HL-60/S4 treated with retinoic acid at 250 ng/mL for 4 days and 3 days (cell line): ENCODE data around the gene ZC2HC1B.
"Not testable (repeated sequence)": the region's sequence is repeated elsewhere in the genome, so short reads cannot be mapped to it uniquely, and the experiment has no call there.

Experiments used
- in situ Hi-C: fragments of 300-500 bp; cut with MboI; formaldehyde crosslinking; loops from 2 replicates; pipeline ENCODE4 v1.7.0; 2022; ENCODE audit warnings: low sequenced_read_pairs

Gene ZC2HC1B

DNA sequence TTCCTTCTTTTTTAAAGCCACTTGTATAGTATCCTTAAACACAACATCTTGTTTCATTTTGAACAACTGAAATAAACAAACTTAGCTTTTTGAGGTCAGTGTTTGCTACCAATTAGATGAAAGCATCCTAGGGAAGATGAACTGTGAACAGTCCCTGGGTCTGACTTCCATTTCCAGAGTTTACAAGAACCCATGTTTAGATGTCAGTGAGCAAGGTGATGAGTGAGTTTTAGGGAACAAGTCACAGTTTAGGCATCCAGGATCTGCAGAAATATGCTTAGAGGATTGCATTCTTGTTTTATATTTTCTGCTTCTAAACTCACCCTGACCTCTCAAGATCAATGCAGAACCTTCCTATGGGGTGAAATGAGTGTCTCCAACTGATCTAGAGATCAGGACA, 3.0 kb downstream of the ZC2HC1B start:
- in situ Hi-C loops = no loop called here

DNA sequence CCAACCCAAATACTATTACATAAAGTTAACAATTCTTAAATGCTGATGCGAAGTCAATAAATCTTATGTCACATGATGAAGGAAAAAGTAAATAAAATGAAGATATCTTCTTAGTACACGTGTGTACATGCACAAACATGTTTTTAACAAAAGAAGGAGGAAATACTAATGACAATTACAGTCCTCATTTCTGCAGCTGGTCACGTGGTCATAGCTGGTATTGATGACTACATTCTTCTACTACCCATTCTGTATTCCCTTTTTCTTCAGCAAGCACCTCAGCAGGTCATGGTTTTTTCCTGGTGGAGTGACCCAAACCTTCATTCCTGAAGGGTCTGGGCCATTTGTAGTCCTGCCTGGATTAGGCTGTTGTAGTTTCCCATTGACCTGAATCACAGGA, 4.5 kb downstream of the ZC2HC1B start:
- in situ Hi-C loops = not testable (repeated sequence)

DNA sequence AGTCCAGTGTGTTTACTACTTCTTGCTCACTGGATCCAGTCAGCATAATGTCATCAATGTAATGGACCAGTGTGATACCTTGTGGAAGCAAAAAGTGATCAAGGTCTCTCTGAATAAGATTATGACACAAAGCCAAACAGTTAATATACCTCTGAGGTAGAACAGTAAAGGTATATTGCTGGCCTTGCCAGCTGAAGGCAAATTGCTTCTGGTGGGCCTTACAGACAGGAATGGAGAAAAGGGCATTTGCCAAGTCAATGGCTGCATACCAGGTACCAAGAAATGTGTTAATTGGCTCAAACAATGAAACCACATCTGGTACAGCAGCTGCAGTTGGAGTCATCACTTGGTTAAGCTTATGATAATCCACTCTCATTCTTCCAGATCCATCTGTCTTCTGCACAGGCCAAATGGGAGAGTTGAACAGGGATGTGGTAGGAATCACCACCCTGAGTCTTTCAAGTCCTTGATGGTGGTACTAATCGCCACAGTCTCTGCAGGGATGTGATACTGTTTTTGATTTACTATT, 7.0 kb downstream of the ZC2HC1B start:
- in situ Hi-C loops = not testable (repeated sequence)

DNA sequence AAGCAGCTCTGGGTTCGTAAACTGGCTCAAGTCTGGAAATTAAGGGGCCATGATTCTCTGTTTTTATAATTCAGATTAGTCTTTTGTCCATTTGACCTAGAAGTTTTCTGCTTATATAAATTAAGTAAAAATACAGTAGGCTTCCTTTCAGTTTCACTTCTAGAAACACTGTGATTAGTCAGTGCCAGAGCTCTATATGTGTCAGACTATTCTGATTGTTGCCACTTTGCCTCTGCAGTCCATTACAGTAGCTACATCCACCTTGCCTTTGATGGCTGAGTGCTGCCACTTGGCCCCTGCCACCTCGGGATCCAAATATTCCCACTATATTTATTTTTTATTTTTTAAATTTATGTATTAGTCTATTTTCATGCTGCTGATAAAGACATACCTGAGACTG, 7.9 kb downstream of the ZC2HC1B start:
- in situ Hi-C loops = no loop called here

DNA sequence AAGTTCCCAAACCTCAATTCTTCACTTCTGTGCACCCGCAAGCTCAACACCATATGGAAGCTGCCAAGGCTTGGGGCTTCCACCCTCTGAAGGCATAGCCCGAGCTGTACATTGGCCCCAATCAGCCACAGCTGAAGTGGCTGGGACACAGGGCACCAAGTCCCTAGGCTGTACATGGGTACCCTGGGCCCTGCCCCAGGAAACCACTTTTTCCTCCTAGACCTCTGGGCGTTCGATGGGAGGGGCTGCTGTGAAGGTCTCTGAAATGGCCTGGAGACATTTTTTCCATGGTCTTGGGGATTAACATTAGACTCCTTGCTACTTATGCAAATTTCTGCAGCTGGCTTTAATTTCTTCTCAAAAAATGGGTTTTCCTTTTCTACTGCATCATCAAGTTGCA, 9.3 kb downstream of the ZC2HC1B start:
- in situ Hi-C loops = not testable (repeated sequence)

DNA sequence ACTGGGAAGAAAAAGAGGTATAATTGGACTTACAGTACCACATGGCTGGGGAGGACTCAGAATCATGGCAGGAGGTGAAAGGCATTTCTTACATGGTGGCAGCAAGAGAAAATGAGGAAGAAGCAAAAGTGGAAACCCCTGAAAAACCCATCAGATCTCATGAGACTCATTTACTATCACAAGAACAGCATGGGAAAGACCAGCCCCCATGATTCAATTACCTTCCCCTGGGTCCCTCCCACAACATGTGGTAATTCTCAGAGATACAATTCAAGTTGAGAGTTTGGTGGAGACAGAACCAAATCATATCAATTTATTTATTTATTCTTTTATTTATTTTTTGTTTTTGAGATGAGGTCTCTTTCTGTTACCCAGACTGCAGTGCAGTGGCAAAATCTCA, 10.2 kb downstream of the ZC2HC1B start:
- in situ Hi-C loops = not testable (repeated sequence)

DNA sequence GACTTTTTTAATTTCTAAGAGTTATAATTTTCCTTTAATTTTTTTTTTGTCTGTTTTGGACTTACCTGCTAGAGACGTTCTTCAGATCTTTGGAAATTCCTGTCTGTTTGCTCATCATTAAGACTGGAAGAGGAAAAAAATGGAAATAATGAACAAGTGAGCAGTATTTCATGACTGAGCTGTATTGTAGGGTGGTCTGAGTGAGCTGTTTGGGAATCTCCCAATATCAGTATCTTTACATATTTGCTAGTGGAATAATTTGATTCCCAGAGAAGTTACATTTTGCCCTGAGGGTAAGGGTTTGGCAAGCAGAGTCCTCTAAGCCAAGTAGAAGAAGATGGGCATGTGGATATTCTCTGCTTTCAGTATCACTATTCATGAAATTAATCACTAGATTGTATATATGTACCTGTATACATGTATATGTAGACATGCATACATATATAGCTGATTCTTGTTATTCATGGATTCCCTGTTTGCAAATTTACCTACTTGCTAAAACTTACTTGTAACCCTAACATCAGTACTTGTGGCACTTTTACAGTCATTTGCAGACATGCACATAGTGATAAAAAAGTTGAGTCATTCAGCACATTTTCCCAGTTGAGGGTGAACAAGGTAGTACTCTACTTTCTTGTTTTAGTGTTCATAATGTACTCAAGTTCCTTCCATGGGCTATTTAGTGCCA, 13.5 kb downstream of the ZC2HC1B start:
- in situ Hi-C loops = no loop called here

DNA sequence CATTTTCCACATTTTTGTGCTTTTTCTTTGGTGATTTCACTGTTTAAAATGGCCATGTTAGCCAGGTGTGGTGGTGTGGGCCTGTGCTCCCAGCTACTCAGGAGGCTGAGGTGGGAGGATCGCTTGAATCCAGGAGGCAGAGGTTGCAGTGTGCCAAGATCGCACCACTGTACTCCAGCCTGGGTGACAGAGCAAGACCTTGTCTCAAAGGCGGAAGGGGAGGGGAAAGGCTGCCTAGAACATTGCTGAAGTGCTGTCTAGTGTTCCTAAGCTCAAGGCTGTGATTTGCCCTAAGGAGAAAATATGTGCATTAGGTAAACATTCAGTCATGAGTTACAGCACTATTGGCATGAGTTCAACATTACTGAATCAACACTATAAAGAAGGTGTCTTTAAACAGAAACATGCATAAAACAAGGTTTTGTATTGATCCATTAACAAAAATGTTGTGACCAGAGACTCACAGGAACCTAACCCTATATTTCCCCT, 14.0 kb downstream of the ZC2HC1B start:
- in situ Hi-C loops = no loop called here

DNA sequence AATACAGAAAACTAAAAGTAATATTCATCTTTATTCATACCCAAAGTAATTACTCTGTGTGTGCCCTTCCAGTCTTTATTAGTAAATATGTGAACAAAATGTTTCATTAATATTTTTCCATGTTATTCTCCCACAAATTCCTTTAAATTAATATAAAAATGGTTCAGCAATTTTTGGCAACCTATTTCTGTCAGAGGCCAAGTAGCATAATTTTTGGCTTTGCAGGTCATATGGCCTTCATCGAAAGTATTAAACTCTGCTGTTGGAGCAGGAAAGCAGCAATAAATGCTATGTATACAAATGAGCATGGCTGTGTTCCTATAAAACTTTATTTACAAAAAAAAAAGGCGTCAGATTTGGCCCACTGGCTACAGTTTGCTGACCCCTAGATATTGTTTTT, 16.1 kb downstream of the ZC2HC1B start:
- in situ Hi-C loops = no loop called here

DNA sequence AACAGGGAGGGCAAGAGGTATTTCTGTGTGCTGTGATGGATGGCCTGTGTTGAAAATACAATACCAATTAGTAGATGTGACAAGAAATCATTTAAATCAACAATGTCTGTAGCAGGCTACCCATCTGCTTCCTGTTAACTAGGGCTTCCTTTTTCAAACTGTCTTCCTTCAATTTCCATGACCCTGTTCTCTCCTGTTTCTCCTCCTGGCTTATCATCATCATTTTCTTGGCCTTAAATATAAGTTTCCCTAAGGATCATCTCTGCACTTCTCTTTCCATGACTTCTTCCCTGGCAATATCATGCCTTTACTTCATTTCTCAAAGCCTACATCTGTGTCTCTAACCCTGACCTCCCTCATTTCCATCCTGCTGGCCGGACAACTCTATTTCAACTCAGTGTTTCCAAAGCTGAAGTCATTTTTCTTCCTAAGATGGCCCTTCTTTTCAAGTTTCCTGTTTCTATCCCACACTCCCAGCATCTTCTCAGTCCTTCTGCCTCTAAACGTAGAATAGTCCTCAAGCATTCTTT, 18.2 kb downstream of the ZC2HC1B start:
- in situ Hi-C loops = no loop called here

DNA sequence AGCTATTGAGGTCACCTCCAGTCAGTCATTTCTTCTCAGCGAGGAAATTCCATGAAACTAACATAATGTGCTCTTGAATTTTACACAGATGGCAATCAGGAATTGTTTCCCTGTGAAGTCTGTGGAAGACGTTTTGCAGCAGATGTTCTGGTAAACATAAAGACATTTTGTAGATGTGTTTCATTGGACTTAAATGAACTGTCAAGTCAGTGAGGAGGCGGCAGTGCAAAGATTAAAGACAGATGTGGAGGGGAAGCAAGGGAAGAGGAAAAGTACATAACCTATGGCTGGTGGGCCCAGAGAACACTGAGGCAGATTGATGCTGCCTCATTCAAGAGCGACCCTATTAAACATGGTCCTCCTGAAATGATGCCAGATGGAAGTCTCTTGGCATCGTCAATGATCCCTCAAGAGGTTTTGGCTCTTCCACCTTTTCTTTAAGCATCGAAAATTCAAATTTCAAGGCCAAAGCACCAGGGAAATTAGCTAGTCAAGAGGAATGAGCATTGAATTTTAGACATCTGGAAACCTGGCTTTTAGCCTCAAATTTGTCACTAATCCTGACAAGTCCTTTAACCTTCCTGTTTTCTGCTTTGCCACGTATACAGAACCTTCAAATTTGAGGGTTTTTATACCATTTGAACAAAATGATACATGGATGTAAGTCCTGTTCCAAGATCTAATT, 20.1 kb downstream of the ZC2HC1B start:
- in situ Hi-C loops = no loop called here

DNA sequence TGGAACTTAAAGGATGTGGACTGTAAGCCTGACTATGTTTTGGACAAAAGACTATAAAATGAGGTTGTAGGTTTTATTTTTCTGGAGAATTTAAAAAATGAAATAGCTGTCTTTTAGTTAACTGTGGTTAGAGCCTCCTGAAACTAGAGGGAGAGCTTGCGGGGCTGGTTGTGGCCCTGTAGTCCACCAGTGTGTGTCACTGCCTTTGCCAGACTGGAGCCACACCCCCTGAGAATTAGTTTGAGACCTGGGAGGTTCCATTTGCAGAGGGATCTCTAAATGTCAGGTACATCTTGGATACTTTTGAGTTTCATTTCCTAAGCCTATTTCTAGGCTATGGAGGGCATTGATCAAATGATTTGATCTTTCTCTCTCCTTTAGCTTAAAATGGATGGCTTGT, 20.8 kb downstream of the ZC2HC1B start:
- in situ Hi-C loops = no loop called here

DNA sequence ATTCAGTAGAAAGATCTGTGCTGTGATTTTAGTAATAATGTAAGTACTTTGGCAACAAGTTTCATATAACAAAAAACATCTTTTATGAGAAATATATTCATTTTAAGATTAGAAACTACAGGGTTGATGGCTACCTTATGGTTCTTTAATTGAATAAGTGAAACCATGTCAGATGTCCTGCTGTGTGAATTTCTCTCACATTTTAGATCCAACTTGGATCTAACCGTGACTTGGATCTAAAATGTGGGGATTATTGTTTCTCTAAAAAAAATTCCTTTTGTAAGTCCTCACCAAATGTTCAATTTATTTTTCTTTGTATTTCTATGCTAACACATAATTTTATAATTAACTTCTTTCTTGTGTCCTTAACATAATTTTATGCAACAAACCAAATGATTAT, 30.4 kb downstream of the ZC2HC1B start:
- in situ Hi-C loops = no loop called here

DNA sequence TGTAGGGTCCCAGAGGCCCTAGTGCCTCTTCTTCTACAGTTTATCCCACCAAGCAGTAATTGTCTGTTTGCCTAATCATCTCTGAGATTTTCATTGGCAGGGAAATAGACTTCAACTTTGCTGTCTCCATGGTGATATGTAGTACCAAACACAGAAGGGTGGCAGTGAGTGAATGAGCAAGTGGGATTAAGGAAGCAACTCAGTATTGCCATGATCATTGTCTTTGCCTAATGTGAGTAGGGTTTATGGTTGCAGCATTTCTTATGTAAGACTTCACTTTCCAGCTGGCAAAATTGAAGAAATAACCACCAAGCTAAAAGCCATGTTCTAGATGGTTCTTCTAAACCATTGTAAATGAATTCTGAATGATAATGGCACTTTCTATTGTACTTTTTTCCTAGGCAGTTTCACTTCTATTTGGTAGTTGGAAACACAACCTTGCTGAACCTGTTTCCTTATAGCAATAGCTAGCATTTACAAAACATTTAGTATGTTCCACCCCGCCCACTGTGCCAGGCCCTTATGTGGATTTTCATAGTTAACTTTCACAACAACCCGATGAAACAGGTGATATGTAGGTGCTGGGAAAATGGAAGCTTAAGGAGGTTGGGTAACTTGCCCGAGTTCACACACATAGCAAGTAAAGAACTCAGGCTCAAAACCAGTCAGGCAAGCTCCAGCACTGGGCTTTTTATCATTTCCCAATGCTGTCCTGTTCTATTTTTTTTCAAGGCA, 32.0 kb downstream of the ZC2HC1B start:
- in situ Hi-C loops = no loop called here

DNA sequence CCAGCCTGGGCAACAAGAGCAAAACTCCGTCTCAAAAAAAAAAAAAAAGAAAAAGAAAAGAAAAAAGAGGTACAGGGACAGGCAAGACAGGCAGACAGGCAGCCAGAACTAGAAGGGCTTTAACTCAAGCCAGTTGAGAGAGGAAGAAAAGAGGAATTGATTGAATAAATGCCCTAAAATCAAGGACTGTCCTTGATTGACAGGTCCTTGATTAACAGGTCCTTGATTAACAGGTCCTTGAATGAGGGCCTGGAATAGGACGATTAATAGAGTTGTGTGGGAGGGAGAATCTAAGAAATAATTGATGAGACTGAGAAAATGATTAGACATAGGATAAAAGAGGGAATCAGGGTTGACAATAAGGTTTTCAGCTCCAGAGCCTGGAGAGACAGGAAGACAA, 36.1 kb downstream of the ZC2HC1B start:
- in situ Hi-C loops = no loop called here

DNA sequence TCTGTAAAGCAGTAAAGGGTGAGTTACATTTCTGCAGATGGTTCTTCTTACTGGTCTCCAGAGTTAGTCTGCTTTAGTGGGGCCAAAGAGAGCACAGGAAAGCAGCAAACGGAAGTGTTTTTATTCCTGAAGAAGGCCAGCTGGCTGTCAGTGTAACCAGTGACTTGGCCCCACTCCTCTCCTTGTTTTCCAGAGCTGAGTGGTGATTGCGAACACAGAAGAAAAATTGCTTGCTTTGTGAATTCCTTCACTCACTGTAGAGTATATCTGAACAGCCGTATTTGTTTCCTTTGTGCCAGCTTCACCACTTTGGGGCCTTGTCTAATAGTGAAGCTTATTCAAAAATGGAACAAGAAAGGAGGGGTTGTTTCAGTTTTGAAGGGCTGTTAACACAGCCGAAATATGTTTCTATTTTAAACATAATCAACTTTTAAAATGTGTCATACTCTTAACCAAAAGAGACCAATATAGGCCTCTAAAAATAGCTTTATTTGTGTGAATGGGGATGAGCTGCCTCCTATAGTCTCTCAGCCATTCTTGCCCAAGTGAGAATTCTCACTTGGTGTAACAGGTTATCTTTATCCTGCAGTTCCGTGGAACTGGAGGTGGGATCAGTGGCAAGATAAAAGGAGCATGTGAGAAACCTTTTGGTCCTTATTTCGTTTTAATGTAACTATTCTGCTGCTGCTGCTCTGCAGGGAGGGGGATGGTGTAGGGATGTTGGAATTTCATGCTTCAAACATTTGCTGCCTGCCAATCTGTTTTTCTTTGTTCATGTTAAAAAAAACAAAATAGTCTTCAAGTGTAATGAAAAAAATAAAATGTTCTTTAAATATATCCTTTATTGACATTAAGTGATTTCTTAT, 37.8 kb downstream of the ZC2HC1B start:
- in situ Hi-C loops = no loop called here

DNA sequence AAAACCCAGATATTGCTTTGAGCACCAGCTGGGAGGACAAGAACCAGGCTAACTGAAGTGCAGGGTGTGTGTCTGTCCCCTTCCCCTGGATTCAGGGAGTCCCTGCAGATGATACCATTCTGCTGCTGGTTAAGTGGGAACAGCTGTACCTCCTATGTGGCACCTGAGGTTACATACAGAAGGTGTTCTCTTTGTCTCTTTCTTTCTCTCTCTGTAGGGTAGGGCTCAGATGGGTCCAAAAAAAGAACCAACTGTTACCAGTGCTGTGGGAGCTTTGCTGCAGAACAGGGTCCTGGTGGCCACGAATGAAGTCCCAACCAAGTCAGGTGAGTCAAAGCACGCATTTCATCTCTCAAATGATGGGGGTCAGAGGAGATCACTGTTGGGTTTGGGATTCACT, 38.6 kb downstream of the ZC2HC1B start:
- in situ Hi-C loops = no loop called here

DNA sequence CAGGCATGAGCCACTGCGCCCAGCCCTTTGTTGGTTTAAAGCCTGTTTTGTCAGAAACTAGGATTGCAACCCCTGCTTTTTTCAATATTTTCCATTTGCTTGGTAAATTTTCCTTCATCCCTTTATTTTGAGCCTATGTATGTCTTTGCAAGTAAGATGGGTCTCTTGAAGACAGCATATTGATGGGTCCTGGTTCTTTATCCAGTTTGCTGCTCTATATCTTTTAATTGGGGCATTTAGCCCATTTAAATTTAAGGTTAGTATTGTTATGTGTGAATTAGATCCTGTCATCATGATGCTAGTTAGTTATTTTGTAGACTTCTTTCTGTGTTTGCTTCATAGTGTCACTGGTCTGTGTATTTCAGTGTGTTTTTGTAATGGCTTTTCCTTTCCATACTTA, 46.8 kb downstream of the ZC2HC1B start:
- in situ Hi-C loops = no loop called here

DNA sequence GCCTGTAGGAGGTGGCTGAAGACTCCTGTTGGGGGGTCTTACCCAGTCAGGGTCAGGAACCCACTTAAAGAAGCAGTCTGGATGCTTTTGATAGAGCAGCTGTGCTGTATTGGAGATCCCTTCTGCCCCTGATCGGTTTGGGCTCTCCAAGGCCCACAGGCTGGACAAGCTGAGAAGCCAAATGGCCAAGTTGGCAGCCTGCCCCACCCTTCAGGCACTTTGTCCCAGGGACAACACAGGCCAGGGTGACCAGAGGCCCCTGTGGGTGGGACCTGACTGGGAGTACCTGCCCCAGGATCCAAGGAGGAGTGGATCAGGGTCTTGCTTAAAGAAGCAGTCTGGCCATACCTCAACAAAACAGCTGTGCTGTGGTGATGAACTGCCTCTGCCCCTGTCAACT, 48.4 kb downstream of the ZC2HC1B start:
- in situ Hi-C loops = no loop called here

DNA sequence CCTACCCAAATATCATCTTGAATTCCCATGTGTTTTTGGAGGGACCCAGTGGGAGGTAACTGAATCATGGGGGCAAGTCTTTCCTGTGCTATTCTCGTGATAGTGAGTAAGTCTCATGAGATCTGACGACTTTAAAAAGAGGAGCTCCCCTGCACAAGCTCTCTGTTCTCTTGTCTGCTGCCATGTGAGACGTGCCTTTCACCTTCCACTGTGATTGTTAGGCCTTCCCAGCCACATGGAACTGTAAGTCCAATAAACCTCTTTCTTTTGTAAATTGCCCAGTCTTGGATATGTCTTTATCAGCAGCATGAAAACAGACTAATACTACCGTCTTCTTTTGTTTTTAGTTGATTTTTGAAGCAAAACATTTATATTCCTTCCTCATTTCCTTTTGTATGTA, 52.8 kb downstream of the ZC2HC1B start:
- in situ Hi-C loops = not testable (repeated sequence)

DNA sequence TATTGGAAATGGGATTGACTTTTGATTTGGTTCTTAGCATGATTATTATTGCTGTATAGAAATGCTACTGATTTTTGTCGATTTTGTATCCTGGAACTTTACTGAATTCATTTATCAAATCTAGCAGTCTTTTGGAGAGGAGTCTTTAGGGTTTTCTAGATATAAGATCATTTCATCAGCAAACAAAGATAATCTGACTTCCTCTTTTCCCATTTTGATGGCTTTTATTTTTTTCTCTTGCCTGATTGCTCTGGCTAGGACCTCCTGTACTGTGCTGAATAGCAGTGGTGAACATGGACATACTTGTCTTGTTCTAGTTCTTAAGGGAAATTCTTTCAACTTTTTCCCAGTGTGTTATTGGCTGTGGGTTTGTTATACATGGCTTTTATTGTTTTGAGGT, 64.6 kb downstream of the ZC2HC1B start:
- in situ Hi-C loops = no loop called here
